Right ventricle myocardium superior (tissue), 1 donor: ENCODE measurements around the gene CACNA1C. TPM values are rescaled to one million over a fixed set of nuclear protein-coding genes. Genes with fewer than 3 reads are reported as not detected.

Experiments used
- total RNA-seq: library from RNA; stranded (reverse); fragmentation: NEBNext Ultra II Directional; extraction: Animal tissue kit (Norgen Biotek cat#: 25700); gene quantifications from one replicate; pipeline ENCODE4 v1.2.1, GENCODE V29; 2021
- donor health status: DM: no; HTN: yes; CAD: no; lungs with severe emphysema.

The CACNA1C gene
- total RNA-seq, 1 donor from 2014 or later, result 151 TPM

Other genes with a start within 250 kb of the CACNA1C start
- not detected for gene LRTM2, start 232.4 kb upstream of the CACNA1C start, total RNA-seq
- 1.0 TPM for gene CACNA2D4, start 134.3 kb upstream of the CACNA1C start, total RNA-seq
- gene DCP1B, start 48.5 kb upstream of the CACNA1C start, total RNA-seq, result 1.6 TPM